GM20431 (cell line): ENCODE results near the gene TWSG1.
"Not testable (repeated sequence)": the region's sequence is repeated elsewhere in the genome, so short reads cannot be mapped to it uniquely, and the experiment has no call there.

Experiments used
- in situ Hi-C: fragments of 300-500 bp; cut with MseI, MboI; formaldehyde crosslinking; loops from one replicate; pipeline ENCODE4 v1.15.0; 2020; ENCODE audit warnings: low sequenced_read_pairs; ENCODE audit not compliant: unreplicated experiment

The TWSG1 gene

DNA sequence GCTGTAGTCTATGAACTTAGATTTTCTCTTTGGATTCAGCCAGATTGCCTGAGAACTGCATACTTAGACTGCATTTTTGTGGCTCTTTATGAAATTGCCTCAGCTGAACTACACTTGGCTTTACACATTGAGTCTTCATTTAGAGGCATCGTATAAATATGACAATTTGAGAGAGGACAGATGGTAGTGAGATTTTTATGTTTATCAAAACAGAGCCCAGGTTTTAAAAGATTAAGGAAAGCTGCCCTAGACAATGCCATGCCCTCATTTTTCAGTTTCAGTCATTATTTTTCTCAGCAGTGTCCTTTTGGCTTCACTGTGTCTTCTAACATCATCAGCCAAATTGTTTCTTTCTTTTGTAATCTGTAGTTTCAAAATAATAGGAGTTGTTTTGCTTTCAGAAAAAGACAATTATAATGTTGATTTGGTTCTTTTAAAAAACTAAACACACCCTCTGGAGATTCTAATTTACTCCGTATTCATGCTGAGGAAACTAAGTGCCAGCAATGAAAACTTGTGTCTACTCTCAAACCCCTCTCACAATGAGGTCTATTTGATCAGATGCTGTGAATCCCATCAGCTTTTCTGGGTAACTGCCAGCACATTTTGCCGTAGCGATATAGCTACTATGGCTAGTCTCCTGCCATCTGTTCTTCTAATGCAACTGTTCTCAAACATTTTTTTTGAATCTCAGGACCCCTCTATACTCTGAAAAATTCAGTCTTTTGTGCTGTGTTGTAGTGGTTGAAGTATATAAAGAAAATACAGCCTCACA lies 46.2 kb downstream of the TWSG1 start:
- in situ Hi-C loops: no loop called here

DNA sequence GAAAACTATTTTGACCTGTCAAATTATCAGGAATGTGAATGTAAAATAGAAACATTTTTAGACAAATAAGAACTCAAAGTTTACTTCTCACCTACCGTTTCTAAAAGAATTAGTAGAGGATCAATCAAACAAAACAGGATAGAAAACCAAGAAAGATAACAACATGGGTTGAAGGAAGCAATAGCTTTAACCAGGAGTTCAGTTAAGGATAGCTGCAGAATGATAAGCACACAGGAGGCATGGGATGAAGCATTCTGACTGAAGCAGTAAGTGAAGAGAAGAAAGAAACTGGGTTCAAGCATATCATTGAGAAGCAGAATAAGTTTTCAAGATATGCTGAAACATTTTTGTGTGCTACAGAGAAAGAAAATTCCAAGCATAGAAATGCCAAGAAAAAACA lies 52.3 kb downstream of the TWSG1 start:
- in situ Hi-C loops: no loop called here

DNA sequence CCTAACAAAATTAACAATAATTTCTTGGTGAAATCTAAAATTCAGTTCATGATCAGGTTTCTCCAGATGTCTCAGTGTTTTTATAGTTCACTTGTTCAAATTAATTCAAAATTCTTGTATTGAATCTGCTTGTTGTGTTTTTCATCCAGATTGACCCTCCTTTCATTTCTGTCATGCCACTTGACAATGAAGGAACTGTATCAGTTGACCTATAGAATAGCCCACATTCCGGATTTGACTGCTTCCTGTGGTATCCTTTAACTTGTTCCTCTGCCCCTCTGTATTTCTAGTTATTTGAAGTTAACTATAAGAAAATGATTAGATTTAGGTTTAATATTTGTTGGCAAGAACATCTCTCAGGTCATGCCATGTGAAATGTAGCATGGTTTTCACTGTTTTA lies 53.3 kb downstream of the TWSG1 start:
- in situ Hi-C loops: no loop called here

DNA sequence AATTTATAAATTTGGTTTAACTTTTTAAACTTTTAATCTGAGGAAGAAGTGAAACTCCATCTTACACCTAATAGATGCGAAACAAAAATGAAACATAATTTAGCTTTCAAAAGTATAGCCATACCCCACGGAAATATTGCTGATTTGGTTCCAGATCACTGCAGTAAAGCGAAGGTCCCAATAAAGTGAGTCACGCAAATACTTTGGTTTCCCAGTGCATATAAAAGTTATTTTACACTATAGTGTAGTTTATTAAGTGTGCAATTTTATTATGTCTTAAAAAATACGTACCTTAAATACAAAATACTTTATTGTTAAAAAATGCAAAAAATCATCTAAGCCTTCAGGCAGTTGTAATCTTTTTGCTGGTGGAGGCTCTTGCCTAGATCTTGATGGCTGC lies 55.1 kb downstream of the TWSG1 start:
- in situ Hi-C loops: no loop called here

DNA sequence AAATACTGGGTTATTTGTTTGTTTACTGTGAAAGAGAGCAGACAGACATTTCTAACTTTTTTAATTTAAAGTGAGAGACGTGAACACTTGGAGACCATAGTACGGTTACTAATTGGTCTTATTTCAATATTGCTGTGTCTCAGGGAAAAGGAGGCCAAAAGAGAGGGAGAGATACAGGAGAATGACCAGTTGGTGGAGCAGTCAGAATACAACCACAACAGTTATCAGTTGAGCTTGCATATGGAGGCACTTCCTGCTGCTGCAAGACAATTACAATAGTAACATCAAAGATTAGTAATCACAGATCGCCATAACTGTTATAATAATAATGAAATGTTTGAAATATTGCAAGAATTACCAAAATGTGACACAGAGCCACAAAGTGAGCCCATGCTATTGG lies 58.2 kb downstream of the TWSG1 start:
- in situ Hi-C loops: no loop called here

DNA sequence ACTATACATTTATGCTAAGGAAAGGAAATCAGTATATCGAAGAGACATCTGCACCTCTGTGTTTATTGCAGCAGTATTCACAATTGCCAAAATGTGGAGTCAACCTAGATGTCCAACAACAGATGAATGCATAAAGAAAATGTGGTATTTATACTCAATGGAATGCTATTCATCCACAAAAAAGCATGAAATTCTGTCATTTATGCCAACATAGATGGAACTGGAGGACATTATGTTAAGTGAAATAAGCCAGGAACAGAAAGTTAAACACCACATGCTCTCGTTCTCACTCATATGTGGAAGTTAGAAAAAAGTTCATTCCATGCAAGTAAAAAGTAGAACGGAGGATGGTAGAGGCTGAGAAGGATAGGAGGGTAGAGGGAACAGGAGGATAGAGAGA lies 59.5 kb downstream of the TWSG1 start:
- in situ Hi-C loops: no loop called here

DNA sequence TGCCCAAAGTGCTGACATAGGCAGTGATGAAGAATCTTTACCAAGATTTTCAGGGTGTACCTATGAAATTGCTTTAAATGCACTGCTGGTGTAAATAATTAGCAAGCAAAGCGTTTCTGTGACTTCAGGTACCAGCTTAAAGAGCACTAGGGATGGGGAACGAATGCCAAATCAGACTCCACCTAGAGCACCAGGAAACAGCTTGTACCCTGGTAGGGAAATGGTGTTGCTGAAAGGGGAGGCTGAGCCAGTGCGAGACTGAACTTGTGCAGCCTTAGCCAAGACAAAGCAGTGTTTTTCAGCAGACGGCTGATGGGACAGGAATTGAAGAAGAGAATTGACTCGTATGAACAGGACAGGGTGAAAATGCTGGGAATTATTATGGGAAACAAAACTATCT lies 65.6 kb downstream of the TWSG1 start:
- in situ Hi-C loops: no loop called here

DNA sequence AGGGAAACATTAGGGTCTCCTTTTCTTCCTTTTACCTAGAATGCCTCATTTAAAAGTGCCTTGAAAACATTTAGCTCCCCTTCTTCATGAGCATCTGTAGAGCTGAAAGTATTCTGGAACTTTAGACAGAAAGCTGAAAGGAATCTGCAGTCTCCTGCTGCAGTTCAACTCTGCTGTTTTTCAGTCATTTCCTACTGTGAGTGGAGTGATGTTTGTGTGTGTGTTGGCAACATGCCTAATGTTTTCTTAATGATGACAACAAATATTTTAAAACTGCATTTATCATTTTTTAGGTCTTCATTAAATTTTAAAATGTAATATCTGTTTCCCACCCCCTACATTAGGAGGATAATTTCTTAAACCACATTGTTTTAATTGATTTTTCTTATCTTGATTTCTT lies 66.6 kb downstream of the TWSG1 start:
- in situ Hi-C loops: no loop called here

DNA sequence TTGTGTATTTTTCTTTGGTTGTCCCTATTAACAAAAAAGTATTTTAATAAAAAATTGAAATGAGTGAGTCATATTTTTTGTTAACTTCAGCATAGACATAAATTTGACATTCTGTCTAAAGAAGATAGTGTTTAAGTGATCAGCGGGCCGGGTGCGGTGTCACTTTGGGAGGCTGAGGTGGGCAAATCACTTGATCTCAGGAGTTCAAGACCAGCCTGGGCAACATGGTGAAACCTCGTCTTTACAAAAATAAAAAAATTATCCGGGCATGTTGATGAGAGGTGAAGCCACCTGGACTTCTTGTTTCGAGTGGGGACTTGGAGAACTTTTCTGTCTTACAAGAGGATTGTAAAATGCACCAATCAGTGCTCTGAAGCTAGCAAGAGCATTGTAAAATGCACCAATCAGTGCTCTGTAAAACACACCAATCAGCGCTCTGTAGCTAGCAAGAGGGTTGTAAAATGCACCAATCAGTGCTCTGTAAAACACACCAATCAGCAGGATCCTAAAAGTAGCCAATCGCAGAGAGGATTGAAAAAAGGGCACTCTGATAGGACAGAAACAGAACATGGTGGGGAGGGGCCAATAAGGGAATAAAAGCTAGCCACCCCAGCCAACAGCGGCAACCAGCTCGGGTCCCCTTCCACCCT lies 67.9 kb downstream of the TWSG1 start:
- in situ Hi-C loops: not testable (repeated sequence)

DNA sequence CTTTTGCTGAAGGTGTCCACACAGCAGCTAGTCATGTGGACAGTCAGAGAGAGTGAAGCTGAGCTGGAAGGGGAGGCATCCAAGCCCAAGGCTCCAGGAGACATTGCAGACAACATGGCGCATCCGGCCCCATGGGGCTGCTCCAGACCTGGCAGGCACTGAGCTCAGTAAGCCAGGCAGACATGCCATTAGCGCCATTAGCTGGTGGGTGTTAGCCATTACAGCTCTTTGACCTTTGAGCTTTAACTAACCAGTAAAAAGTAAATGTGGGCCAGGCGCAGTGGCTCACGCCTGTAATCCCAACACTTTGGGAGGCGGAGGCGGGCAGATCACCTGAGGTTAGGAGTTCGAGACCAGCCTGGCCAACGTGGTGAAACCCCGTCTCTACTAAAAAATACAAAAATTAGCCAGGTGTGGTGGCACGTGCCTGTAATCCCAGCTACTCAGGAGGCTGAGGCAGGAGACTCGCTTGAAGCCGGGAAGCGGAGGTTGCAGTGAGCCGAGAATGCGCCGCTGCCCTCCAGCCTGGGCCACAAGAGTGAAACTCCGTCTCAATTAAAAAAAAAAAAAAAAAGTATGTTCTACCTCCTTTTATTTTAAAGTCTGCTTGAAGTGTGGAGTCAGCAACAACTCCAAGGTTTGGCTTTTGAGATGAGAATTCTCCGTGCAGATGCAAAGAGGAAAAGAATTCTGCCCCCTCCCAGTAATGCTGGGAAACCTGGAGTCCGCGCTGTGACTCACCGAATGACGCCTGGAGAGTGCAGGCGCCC lies 69.4 kb downstream of the TWSG1 start:
- in situ Hi-C loops: no loop called here

DNA sequence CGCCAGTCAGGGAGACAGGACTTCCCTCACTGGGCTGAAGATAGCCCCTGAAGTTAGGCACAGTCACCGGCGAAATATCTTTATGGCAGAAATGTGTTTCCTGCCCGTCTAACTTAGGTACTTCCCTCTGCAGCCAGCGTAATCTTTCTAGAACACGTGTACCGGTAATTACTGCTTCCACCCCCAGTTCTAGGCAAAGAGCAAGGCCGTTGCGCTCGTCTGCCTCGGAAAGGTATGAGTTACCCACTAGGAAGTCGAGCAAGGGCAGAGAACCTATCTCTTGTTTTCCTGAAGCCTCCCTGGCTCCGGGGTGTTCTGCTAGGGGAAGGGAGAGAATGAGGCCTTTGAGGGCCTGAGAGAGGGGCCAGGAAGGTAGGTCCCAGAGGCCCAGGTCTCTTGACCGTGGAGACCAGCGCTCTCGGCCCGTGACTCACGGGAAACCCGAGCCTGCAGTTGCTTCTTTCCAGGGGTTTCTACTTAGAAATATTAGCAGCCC lies 70.0 kb downstream of the TWSG1 start:
- in situ Hi-C loops: no loop called here

DNA sequence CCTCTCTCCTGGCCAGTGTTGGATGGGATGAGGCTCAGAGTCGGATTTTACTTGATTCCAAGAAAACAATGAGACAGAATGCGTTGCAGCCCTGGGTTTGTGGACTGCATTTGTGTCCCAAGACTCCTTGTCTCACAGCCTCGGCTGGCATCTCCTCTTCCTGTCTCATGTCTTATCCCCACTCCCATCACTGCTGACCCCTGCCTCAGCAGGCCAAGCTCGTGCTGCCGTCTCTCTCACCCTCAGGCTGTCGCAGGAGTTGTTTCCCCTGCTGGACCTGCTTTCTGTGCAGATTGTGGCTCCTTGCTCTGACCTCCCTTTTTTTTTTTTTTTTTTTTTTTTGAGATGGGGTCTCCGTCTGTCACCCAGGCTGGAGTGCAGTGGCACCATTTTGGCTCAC lies 70.6 kb downstream of the TWSG1 start:
- in situ Hi-C loops: no loop called here

DNA sequence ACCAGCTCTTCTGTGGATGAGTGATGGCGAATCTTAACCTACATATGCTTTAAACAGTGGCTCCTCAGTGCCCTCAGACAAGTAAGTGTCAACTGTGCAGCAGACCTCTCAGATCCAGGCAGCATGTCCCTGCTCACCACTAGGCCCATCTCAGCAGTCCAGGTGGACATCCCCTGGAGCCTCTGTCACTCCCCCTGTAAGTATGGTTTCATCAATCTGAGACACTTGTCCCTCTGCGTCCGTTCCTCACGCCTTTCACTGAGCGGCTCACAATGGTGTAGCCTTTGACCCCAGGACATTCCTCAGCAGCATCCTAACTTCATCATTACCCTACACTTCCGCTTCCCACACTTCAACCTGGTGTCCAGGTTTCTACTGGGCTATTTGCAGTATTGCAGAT lies 71.4 kb downstream of the TWSG1 start:
- in situ Hi-C loops: no loop called here

DNA sequence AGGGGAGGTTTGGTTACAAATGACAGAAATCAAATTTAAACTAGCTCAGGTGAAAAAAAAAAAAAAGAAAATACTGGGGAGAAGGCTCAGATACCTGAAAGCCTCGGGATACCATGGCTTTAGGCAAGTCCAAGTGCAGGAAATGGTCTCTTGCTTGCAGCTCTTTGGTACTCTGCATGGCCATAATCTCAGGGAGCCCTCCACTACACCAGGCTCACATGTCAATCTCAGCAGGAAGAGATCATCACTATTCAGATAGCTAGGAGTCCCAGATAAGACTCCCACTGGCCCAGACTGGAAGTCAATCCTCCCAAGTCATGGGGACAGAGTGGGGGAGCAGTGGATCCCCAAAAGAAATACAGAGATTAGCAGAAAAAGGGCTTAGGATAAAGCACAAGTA lies 75.9 kb downstream of the TWSG1 start:
- in situ Hi-C loops: no loop called here

DNA sequence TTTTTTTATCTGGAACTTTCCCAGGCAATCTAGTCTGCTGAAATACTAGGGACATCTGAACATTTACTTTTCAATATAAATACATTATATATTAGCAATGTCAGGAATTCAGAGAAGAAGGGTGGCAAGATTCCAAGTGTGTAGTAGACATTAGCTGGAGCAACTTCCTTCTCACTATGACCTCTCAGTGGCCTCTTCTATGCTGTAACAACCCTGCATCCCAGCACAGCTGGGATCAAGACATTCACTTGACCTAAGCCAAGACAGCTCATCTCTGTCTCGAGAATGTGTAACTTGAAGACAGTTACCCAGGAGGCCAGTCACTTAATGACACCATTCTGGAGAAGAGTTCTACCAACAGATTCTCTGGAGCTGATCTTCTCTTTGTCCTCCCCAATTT lies 79.0 kb downstream of the TWSG1 start:
- in situ Hi-C loops: no loop called here

DNA sequence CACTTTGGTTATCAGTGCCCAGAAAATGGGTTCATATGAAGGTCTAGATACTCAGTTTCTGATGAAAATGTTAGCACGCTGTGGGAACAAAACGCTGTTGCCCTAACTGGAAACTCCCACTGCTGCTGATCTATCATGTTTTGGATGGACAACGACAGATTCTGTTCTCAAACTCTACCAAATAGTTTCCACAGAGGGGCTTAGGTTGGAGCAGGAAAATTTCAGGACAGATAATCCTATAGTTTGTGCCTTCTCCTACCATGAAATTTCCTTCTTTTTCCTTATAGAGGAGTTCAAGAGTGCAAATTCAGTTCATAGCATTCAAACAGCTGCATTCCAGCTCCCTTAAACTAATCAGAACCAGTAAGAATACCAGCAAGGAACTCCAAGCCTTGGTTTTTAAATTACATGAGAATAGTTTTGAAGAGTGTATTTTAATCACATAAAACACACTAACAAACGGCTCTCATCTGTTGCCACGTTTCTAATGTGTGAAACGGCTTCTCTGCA lies 82.0 kb downstream of the TWSG1 start:
- in situ Hi-C loops: no loop called here

DNA sequence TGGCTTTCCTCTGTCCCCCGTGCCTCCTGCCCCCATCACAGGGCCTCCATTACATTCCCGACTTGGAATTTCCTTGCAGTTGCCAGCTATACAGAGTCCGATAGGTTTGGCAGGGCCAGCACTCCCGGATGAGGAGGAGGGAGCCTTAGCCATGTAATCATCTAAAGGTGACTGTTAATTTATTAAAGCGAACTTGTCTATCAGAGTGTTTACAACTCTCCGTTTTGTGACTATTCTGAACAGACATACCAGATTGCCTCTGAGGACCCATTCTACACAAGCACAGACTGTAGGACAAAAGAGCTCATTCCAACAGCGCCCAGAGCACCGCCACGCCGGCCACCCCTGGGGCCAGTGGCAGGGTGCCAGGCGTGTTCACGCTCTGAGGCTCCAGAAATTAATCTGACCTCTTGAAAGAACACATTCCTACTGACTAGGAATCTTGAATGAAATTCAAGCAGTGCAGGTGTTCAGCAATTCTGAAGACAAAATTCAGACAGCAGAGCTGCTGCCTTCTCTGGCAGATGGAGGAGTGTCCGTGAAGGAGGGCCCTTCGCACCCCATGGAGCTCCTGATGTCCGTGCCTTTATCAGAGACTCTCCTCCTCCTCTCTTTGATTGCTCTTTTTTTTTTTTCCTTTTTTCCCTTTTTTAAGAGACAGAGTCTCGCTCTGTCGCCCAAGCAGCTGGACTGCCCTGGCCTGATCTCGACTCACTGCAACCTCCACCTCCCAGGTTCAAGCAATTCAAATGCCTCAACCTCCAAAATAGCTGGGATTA lies 82.7 kb downstream of the TWSG1 start:
- in situ Hi-C loops: no loop called here

DNA sequence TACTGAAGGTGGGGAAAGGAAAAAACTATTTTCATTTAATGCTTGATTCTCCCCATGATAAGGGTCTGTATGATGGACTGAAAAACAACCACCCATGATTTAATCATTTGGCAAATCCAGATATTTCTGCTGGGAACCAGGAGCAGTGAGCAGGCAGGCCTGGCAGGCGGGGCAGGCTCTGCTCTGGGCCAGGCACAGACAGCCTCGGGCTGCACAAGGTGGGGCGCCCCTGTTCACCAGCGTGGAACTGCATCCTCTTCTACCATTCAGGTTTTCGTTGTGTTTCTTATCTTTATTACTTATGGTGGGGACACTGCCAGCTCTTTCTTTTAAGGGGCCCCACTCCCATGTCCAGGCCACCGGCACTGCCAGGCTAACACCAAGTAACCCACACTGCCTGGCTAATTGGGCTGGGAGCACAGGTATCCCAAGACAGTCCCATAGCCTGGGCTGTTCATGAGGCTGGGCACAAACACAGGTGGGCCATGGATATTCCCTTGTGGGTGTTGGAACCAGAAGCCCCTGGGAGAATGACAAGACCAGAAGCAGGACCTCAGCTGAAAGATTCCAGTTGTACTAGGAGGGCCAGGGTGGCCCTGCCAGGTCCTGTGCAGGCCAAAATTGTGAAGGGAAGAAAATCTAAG lies 83.6 kb downstream of the TWSG1 start:
- in situ Hi-C loops: no loop called here

DNA sequence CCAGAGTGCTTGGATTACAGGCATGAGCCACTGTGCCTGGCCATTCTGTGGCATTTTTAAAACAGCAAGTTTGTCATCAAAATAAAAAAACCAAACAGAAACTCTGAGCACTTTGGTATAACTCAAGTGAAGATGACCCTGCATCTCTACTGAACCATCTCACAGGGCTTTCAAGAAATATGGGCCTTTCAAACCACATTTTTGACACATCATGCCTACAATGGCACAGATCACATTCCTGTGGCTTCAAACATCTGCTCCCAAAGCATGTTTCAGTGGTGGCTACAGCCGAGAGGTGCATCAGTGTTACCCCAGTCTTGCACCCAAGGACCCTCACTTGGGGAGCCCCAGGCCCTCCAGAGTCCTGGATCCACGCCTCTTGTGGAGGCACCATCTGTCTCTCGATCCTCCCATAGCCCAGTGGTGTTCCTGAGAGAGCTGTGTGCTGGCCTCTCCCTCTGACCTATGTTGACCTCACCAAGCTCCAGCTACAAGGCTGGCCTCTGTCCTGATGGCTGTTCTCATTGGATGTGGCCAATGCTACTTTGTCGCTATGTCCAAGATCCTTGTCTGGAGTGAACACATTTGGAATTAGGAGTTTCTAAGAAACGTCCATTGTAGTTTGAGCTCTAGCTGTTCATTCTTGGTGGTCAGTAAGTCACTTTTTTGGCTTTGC lies 85.5 kb downstream of the TWSG1 start:
- in situ Hi-C loops: no loop called here
